Measurements from ENCODE around the gene LRMDA. TPM values are rescaled to one million over a fixed set of nuclear protein-coding genes. Genes with fewer than 3 reads are reported as not detected.

LRMDA gene
- total RNA-seq, 1 experiment from 2014 or later, result not detected

DNA sequence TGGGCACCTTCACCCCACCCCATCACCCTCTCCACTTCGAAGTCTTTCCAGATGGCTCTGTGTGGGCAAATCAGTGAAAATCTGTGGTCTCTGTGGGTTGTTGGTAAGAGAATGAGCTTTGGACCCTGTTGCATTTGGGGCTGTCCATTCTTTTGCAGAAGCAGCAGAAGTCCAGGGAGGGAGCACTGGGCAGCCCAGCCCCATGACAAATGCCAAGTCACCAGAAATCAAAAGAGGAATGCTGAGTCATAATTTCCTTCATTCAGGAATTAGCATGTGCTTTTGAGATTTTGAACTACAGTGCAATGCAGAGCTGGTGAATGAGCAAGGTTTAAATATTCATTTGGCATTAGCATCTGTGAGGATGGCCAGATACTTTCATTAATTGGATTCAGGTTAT lies 556.2 kb downstream of the LRMDA start:
- peak; percentile 12 for DNase-seq (ENCODE audit: low read depth)

DNA sequence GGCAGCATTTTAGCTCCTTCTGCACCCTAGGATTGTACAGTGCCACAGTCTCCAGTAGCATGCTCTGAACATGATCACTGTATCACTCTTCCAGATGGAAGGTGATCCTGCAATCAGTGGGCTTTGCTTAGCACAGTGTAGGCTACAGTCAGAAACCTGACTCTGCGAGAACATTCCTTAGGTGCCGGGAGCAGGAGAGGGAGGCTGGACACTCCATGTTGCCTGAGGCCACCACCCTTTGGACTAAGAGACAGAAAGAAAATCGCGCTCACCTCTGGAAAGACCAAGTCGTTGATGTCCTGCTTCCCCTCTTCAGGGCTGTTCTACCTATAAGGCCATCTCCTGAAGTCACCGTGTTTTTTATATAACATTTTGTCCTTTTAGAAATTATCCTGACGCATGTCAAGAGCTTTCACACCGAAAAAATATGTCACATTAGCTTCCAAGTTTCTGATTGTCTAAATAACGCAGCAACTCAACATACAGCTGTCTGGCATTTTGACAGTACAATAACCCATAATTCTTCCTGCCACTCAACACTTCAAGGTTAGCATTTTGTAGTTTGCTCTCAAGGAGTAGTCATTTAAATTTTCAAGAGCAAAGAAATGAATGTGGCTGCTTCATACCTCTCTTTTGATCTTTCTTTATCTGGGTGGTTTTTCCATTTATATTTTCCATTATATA lies 563.1 kb downstream of the LRMDA start:
- DNase-seq (ENCODE audit: low read depth), result no peak

DNA sequence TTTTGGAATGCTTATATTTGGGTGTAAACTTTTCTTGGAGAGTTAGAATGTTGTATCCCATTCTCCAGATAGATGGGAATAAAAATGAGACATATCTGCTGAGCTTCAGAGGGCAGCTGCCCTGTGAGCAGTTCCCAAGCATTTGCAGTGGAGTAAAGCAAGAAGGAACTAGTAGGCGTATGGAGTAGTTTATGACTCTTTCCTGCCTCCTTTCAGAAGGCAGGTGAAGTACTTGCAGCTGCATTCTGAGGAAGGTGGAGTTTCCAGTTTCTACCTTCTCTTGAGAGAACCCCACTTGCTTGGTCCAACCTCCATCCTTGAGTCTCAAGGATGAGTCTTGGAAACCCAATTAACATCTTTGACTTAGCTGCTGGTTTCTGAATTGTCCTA lies 563.6 kb downstream of the LRMDA start:
- DNase-seq (ENCODE audit: low read depth), result no peak

DNA sequence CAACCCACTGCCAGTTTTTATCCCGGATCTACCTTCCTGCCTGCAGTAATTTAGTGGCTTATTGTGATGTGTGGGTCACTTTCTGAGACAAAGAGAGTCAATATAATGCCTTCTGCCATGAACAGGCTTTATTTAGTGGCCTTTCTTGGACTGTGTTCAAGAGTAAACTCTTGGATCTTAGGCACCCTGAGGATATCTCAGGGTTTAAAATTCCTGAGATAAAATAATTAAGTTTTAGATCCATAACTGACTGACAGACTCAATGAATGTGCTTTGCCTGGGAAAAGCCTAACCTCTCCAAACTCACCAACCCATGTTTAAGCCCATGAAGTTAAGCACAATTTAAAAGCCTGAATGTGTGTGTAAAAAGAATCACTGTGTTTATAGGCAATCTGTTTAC lies 564.3 kb downstream of the LRMDA start:
- no peak for DNase-seq (ENCODE audit: low read depth)

DNA sequence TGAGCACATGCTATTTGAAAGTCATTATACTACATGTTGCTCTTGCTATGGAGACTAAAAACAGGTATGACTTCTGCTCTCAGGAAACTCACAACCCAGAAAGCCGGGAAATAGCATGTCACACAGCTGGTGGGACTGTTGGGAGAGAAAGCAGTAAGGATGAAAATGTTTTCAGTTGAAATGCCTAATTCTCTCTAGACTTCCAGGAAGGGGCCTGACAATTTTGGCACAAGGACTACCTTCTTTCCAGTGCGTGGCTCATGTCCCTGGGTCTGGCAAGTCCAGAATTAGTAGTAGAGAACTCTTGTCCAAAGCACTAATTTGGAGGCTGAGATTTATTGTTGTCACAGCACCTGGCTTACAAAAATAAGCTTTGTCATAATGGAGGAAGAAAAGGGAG lies 567.6 kb downstream of the LRMDA start:
- DNase-seq (ENCODE audit: low read depth), result no peak

DNA sequence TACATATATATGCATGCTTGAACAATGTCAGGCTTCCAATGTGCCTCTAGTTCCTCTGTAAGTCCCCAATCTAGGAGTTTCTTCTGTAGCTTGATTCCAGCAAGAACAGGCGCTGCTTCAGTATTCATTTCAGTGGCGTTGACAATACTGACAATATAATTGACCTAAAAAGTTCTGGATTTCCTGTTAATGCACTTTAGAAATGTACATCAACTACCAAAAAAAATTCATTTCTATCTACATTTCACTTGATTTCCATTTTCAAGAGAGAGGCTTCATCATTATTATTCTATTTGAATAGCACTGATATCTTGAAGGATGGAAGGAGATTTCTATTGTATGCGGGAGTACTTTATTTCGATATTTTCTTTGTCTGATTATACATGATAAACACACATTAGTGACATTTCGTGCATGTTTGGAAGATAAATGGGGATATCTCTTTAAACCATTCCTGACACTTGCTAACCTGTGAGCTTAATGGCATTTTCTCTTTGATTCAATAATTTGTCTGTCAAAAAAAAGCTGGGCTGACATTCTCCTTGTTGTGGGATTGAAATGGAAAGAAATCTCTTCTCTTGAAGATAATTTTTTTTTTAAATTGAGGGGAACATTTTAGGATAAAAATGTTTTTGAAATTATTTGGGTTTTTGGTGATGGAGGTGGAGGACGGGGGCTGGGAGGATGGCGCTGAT lies 568.2 kb downstream of the LRMDA start:
- DNase-seq (ENCODE audit: low read depth), result no peak

DNA sequence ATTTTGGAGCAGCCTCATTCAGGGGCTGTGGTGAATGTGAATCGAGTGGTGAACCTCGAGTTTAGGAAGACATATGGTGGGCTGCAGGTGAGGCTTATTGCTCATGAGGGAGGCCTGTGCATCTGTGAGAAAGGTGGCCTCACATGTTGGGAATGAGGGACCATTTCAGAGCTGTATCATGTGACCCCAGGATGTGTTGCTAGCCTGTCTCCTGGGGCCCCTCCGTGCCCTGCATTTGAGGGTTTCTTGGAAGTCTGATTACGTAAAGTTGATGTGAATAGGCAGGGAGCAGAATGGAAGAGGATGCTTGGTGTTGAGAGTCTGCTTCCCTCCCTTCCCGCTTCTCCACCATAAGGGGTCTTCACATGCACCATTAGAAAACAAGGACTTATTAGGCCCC lies 569.1 kb downstream of the LRMDA start:
- no peak for DNase-seq (ENCODE audit: low read depth)

DNA sequence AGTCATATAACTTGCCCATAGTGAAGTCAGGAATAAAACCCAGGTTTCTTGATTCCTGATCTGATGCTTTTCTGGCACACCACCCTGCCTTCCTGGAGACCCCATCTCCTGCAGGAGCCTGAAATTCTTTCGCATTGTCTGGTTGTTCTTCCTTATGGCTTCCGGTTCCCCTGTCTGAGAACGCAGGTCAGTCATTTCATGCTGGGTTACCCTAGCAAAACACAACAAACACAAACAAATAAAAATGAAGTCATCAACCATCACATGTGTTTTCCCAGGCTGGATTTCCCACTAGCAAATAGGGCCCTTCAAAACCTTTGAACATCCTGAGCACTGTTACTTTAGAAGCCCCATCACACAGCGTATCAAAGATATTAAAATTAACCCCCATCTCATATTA lies 569.6 kb downstream of the LRMDA start:
- DNase-seq (ENCODE audit: low read depth), result no peak

DNA sequence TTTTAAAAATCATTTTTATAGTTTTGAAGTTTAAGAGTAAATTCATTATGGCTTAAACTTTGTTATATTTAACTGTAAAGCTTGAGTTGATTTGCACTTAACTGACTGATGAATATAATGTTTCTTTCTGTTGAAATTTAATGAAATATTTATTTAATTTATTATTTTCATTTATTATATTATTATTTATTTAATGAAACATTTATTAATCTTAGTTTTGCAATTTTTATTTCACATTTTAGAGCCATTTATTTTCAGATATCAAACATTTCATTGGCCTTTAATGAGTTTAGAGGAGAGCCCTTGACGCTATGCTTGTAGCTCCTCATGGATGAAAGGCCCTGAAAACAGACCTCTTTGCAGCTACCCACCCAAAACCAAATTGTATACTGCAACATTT lies 570.0 kb downstream of the LRMDA start:
- no peak for DNase-seq (ENCODE audit: low read depth)

DNA sequence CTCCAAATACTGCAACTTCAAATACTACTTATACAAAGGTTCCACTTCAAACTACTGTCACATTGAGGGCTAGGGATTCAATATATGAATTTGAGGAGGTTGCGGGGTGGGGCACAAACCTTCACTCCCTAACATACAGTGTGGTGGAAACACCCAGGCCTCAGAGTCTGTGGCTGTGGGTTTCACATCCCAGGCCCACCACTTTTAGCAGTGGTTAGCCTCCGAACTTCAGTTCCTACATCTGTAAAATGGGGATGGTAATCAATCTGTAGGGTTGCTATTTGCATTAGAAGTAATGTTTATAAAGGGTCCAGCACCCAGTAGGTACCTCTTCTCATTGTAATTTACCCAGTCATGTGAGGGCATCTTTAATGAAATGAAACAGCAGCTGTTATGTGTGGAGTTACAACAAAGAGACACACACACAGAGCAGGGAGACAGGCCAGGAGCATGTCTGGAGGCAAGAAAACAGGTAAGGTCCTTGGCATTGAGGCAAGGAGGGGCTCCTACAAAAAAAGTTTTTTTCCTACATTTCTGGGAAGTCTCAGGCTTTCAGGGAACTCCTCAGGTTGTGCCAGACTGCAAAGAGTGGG lies 570.9 kb downstream of the LRMDA start:
- DNase-seq (ENCODE audit: low read depth), result no peak

DNA sequence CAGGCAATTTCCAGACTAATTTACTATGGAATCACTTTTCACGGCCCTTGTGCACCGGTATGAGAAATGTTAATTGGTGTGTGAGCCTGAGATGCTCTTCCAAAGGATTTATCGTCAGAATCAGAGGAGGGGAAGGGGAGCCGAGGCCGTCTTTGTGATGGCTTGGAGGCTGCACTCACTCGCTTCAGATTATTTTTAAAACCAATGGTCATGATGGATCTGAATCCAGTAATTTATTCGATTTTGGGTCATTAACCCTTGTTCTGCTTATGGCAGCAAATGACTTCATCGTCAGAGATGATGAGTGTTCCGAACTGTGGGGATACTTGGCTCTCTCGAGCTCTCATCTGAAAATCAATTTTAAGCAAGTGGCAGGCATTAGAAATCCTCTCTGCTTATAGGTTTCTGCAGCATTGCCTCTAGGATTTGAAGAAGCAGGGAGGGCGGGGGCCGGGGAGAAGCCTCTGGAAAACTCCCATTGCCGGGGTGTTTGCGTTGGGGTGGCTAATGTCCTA lies 576.3 kb downstream of the LRMDA start:
- no peak for DNase-seq (ENCODE audit: low read depth)

DNA sequence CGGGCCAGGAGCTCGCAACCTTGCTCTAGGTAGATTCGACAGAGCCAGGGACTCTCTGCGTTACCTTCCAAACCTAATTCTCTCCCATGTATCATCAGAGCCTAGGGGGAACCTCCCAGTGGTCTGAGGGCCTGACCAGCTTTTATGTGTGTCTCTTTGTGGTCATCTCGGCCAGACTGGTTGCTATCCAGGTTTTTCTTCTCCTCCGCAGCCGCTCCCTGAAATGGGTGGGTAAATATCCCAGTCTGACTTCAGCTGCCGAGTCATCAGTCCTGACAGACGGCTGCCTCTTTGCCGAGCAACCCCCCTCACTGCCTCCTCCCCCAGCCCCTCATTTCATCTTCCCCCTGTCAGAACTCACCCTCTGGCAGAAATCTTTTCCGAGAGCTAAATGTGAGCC lies 578.1 kb downstream of the LRMDA start:
- DNase-seq (ENCODE audit: low read depth), result no peak

DNA sequence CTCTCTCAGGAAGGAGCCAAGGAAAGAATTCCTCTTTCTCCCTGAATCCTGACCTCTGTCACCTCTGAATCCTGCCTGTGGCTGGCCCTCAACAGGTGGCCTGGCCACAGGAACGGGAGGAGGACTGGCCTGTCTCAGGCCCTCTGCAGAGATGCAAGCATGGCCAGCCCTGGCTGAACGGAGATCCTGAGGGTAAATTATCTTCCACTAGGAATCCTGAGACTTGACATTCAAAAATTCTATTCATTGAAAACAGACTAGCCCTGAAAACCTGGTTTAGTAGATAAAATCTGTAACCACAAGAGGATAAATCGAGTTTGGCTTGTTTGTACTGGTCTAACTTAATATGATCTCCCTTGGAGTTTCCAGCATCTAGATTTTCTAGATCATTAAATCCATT lies 579.3 kb downstream of the LRMDA start:
- DNase-seq (ENCODE audit: low read depth), result no peak

DNA sequence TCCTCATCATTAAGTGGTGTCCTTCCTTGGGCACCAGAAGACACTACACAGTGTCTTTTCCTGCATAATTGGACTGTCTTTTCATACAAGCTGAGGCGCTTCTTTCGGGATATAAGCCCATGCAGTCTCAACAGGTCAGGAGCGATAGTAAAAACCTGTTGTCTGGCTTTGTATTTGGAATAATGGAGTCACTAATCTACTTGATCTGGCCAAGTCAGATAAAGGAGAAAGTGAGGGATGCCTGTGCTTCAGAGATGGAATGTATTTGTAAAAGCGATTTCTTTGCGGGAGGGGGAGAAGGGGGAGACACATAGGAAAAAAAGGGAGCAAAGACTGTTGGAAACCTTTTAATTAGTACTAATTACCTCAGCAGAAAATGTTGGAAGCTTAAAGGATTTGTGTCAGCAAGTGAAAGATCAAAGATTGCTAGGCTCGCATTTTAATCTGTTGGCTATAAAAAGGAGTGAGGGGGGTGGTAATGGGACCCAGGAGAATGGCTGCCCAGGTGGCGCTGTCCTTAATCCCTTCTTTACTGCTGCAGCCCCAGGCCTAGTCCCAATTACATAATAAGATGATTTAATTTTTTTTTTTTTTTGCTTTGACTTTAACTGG lies 581.4 kb downstream of the LRMDA start:
- no peak for DNase-seq (ENCODE audit: low read depth)

DNA sequence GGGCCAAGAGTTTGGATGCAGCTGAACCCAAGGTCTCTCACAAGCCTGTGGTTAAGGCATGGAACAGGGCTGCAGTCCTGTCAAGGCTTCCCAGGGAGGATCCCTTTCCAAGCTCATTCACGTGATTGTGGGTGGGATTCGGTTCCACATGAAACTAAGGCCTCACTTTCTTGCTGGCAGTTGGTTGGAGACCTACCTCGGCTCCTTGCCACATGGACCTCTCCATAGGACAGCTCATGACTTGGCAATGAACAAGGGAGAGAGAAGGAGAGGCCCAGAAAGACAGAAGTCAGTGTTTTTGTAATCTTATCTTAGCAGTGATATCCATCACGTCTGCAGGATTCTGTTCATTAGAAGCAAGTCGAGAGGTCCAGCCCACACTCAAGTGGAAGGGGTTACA lies 583.8 kb downstream of the LRMDA start:
- no peak for DNase-seq (ENCODE audit: low read depth)

DNA sequence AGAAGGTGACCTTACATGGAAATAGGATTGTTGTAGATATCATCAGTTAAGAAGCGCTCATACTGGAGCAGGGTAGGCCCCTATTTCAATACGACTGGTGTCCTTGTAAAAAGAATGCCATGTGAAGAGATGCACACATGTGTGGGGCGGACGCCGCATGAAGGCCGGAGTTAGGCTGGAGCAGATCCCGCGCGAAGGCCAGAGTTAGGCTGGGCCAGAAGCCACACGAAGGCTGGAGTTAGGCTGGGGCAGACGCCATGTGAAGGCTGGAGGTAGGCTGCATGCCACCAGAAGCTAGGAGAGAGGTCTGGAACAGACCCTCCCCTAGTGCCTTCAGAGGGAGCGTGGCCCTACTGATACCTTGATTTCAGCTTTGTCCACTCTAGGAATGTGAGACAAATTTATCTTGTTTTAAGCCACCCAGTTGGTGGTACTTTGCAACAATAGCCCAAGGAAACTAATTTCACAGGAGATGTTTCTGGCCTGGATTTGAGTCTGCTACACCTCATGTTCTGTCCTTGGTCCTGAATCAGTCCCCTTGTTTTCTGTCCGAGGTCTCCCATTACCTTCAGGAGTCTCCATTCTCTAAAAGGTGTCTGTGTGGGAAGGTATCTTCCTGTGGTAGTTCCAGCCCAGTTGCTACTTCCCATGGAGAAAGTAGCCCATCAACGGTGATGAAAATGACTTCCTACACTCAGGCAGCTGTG lies 585.8 kb downstream of the LRMDA start:
- no peak for DNase-seq (ENCODE audit: low read depth)

DNA sequence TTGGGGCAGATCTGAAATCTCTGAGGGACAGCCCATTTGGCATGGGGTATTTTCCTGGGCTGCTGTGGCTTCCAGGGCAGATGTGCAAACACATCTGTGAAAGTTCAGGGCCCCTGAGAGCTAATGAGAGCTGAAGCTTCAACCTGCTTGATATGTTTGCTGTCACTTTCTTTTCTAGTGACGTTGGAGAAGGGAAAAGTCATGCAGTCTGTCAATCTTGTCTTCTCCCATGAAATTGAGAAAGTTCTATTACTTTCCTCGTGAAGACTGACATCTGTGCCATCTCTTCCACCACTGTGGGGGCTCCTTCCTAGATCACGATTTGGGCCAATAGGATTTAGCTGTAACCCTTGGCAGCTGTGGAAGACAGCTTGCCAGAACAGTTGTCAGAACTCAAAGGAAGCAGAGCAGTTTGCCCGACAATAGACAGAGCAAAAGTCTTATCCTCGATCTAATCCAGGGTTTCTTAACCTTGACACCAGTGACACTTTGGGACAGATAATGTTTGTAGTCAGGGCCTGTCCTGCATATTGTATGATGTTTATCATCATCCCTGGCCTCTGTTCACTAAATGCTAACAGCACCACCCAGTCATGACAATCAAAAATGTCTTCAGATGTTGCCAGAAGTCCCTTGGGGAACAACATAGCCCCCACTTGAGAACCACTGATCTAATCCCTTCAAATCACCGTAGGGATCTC lies 586.5 kb downstream of the LRMDA start:
- DNase-seq (ENCODE audit: low read depth), result no peak

DNA sequence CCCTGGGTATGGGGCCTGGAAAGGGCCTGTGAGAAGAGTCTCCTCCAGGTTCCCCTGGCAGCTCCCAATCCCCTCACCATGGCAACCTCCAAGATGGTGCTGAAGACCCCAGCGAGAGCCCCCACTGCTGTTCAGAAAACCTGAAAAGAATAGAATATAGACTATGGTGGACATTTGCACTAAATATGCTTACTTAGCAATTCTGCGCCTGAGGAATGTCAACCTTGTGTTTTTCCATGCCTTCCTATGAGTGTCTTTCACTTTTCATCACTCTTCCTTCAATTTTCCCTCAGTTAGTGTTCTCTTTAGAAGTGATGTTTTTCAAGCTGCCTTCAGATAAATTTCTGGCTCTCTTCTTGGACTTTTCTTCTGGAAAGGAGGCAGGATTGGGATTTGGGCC lies 589.2 kb downstream of the LRMDA start:
- DNase-seq (ENCODE audit: low read depth), result no peak

DNA sequence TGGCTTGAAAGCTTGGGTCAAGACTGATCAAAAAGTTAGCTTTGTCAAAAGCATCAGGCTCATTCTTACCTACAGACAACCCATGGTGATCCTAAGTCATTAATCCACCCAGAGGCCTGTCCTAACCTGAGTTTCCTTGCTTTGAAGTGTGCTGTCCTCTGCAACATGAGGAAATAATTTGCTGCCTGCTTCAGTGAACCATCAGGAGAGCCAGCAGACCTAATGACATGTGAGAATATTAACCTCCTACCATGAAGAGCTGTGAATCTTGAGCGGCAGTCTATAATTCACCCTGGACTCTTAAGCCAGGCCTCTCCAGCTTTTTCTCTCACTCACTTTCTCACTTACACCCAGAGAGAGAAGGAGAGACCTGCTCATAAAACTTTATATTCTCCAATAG lies 590.0 kb downstream of the LRMDA start:
- DNase-seq (ENCODE audit: low read depth), result no peak

DNA sequence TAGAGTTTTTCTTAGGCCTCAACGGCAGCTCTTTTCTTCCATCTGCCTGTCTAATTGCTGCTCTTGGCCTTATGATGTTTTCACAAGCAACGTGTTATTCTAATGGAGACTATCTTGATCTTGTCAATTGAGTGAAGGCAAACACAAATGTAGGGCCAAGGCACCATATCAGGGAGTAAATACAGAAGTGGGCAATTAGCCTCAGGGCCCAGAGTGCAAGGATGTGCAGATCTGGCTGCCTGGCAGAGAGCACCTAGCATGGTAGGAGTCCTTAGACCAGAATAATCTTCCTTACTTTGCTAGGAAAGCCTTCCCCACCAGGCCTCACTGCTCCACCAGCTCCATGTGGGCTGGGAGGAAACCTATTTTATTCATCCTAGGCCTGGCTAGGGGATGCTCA lies 590.9 kb downstream of the LRMDA start:
- DNase-seq (ENCODE audit: low read depth), result no peak

DNA sequence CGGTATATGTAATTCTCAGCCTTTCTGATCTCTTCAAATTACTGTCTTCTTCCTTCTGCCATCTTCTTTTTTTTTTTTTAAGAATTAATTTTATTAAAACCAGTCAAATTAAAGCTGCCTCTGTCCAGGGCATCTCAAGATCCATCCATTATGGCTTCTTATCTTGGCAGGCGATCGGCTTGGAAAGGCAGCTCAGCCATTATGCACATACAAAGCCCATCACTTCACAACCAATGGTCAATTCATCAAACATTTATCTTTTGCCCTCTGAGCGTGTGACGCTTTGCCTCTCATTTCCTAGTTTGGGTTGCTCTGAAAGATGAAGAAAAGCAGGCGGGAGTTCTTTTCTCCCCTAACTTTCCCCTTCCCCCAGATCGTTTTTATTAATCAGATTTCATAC lies 591.6 kb downstream of the LRMDA start:
- no peak for DNase-seq (ENCODE audit: low read depth)

All from Daoy (cell line).